Stimulated activated naive CD4-positive, alpha-beta T cell (primary cell): ENCODE measurements around the gene ZBTB43.

Source experiments
- DNase-seq, 6 experiments: peaks; one replicate each; lab custom pipeline; 2025; lab: John Stamatoyannopoulos, UW

The ZBTB43 gene

DNA sequence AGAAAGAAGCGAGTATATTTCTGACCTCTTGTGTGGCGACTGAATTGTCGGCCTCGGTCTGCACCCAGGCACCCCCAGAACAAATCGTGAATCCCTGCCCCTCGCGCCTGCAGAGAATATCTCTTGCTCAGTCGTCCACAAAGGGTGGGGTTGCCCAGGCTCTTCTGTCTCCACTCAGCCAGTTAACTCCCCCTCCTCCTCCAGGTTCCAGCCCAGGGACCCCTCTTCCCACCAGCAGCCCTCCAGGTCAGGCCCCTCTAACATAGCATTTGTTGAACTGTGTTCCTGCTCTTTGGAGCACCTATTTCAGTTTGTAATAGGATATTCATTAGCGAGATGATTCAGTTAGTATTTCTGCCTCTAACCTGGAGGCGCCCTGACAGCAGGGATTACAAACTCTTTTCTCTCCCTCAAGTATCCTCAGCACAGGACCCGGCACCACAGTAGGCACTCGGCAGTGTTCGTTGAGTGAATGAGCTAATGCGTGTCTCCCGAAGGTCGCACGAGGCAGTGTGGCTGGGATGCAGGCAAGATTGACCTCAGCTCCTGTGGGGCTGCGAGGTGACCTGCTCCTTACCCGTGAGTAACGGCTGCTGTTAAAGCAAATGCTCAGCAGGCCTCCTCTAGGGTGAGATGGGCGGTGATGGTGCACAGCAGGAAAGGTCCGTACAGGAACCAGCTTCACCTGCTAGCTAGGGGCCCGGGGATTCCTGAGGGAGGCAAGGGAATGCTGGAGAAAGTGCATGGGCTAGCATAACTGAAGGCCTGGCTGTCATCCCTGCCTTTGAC lies 81.4 kb downstream of the ZBTB43 start:
- DNase-seq, result no peak

- DNase-seq, result no peak
Measured at GRCh38 chr9:126886897-126887296, 82.1 kb downstream of the ZBTB43 start.
